Mesothelial cell of epicardium (in vitro differentiated cells): Measurements from ENCODE around the gene VEGFB. TPM values are rescaled to one million over a fixed set of nuclear protein-coding genes. Genes with fewer than 3 reads are reported as not detected.

Experiments used
- DNase-seq, 2 experiments: peaks; one replicate each; pipeline ENCODE4 v3.0.0; 2021; ENCODE audit warnings: low spot score in 2 of 2; ENCODE audit not compliant: unreplicated experiment in 2 of 2
- H3K27ac Mint-ChIP-seq: 2 replicates; pipeline ENCODE4 v1.8.0; 2021; ENCODE audit warnings: mixed read lengths
- H3K27me3 Mint-ChIP-seq: 2 replicates; pipeline ENCODE4 v1.8.0; 2021; ENCODE audit warnings: low read depth, mixed read lengths
- H3K36me3 Mint-ChIP-seq: 2 replicates; pipeline ENCODE4 v1.8.0; 2021; ENCODE audit warnings: mixed read lengths
- H3K4me1 Mint-ChIP-seq: 2 replicates; pipeline ENCODE4 v1.8.0; 2021; ENCODE audit warnings: mixed read lengths
- H3K4me3 Mint-ChIP-seq: 2 replicates; pipeline ENCODE4 v1.8.0; 2021; ENCODE audit warnings: mild to moderate bottlenecking, moderate library complexity, mixed read lengths
- H3K9me3 Mint-ChIP-seq: 2 replicates; pipeline ENCODE4 v1.8.0; 2021; ENCODE audit warnings: mixed read lengths
- CTCF ChIP-seq: fragments of 200-600 bp; sonication (generic); IDR thresholded peaks from one replicate; pipeline ENCODE4 v1.5.0; 2021; ENCODE audit warnings: antibody characterized with exemption; ENCODE audit not compliant: unreplicated experiment
- total RNA-seq: library from RNA; stranded (reverse); gene quantifications from 3 replicates; pipeline ENCODE4 v1.2.1, GENCODE V29; 2021

Gene VEGFB
- total RNA-seq, 1 donor from 2014 or later, result 83.2 TPM

GRCh38 chr11:64268025-64268892 lies 33.9 kb downstream of the VEGFB start:
- peaks cover 24% of the 10 kb centered on the region for H3K4me1 Mint-ChIP-seq
- H3K36me3 Mint-ChIP-seq, result peaks cover 6% of the 10 kb centered on the region
- H3K27ac Mint-ChIP-seq, result peak overlapping the region; percentile 94
- peak overlapping the region; percentile 96 for H3K4me3 Mint-ChIP-seq
- H3K9me3 Mint-ChIP-seq, result no peaks in the 10 kb centered on the region
- TF ChIP-seq CTCF, result no peak
- no peaks in the 10 kb centered on the region for H3K27me3 Mint-ChIP-seq
- DNase-seq, result no peak

- peaks cover 5% of the 10 kb centered on the region for H3K36me3 Mint-ChIP-seq
- TF ChIP-seq CTCF, result no peak
- no peaks in the 10 kb centered on the region for H3K9me3 Mint-ChIP-seq
- H3K27ac Mint-ChIP-seq, result peak overlapping the region; percentile 100
- DNase-seq, result no peak
- H3K4me3 Mint-ChIP-seq, result peak overlapping the region; percentile 96
- H3K27me3 Mint-ChIP-seq, result no peaks in the 10 kb centered on the region
- H3K4me1 Mint-ChIP-seq, result peaks cover 24% of the 10 kb centered on the region
Observed at GRCh38 chr11:64268893-64269539, 34.6 kb downstream of the VEGFB start.

GRCh38 chr11:64269540-64270220 lies 35.3 kb downstream of the VEGFB start:
- peaks cover 17% of the 10 kb centered on the region for H3K4me1 Mint-ChIP-seq
- peaks cover 5% of the 10 kb centered on the region for H3K36me3 Mint-ChIP-seq
- no peaks in the 10 kb centered on the region for H3K9me3 Mint-ChIP-seq
- peak; percentile 91 to 97 for DNase-seq
- no peak for TF ChIP-seq CTCF
- H3K27ac Mint-ChIP-seq, result peak overlapping the region; percentile 100
- H3K4me3 Mint-ChIP-seq, result peak overlapping the region; percentile 96
- no peaks in the 10 kb centered on the region for H3K27me3 Mint-ChIP-seq

GRCh38 chr11:64275031-64275800 lies 40.8 kb downstream of the VEGFB start:
- Mint-ChIP-seq H3K9me3 (no peaks in the 10 kb centered on the region), H3K4me1 (peaks cover 4% of the 10 kb centered on the region), H3K27me3 (no peaks in the 10 kb centered on the region), H3K36me3 (peaks cover 3% of the 10 kb centered on the region), H3K27ac (no peak overlapping the region), H3K4me3 (no peak overlapping the region)
- no peak for DNase-seq
- TF ChIP-seq CTCF, result no peak

GRCh38 chr11:64275841-64276240 lies 41.5 kb downstream of the VEGFB start:
- peaks cover 3% of the 10 kb centered on the region for H3K36me3 Mint-ChIP-seq
- TF ChIP-seq CTCF, result no peak
- H3K4me1 Mint-ChIP-seq, result peaks cover 4% of the 10 kb centered on the region
- H3K9me3 Mint-ChIP-seq, result no peaks in the 10 kb centered on the region
- no peaks in the 10 kb centered on the region for H3K27me3 Mint-ChIP-seq
- no peak overlapping the region for H3K4me3 Mint-ChIP-seq
- no peak for DNase-seq
- H3K27ac Mint-ChIP-seq, result no peak overlapping the region
